Measurements from ENCODE around the gene CEBPB.
"Not testable (repeated sequence)": the region's sequence is repeated elsewhere in the genome, so short reads cannot be mapped to it uniquely, and the experiment has no call there.

CEBPB gene

DNA sequence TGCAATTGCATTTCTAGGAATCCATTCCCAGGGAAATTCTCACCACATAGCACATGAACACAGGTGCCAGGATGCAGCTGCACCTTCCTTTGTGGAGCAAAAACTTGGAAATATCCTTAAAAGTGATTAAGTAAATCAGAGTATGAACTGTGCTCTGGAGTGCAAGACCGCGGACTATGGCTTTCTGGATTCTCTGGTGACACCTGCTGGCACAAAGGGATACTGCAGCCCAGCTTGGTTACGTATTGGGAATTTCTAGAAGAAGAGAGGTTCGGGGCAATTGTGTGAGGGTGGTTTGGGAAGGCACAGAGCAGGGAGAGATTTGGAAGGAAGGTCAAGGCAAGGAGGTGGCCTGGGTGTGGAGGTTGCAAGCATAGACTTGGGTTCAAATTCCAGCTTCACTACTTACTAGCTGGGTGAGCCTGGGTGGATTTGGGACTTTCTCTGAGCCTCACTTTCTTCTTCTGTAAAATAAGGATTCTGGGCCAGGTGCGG, 21.3 kb upstream of the CEBPB start:
- DNase-seq: peak in 46 of 56 donors; percentile 10 to 90 (median 52)

DNA sequence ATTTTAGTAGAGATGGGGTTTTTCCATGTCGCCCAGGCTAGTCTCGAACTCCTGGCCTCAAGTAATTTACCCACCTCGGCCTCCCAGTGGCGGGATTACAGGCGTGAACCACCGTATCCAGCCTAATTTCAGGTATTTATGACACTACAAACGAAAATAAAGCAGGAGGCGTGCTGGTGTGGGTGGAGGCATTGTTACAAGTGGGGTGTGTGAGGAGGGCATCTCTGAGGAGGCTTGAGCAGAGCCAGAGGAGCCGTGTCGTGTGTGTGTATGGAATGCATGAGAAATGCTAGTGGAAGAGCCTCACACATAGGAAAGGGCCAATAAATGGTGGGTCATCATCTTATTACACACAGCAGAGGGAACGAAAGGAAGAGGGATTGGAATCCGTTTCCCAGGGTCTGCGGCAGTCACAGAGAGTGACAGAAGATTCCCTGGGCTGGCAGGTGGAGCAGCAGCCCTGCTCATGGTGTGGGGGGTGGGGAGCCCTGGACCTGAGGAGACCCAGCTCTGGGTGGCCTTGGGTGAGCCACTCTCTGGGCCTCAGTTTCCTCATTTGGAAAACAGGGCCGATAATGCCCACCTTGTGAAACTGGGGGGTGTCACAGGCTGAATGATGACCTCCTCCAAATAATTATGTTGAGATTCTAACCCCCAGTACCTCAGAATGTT, 19.9 kb upstream of the CEBPB start:
- no peak for DNase-seq

DNA sequence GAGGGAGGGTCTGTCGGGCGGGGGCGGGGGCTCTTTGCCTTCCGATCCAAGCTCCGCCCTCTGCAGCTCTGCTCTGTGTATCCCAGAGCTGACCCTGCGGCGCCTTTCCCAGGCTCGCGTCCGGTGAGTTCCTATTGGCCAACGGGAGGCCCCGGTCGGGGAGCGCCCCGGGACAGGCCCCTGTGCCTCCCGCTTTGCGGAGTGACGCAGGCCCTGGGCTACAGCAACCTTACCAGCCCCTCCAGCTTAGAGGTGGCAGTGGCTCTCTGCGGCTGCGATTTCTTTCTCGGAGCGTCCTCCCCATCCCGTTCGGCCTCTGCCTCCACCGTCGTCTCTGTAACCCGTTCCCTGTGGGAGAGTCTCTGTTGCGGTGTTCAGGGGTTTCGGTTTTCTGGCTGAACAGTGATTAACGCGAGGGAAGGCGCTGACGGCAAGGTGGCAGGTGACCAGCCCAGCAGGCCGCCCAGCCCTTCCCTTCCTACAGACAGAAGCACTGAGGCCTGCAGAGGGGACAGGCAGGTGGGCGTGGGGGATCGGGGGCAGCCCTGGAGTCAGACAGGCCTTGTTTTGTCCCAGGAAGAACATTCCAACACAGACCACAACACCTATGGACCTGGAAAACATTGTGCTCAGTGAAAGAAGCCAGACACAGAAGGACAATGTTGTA, 18.1 kb upstream of the CEBPB start:
- DNase-seq: peak in 28 of 56 donors; percentile 5 to 83 (median 27)

DNA sequence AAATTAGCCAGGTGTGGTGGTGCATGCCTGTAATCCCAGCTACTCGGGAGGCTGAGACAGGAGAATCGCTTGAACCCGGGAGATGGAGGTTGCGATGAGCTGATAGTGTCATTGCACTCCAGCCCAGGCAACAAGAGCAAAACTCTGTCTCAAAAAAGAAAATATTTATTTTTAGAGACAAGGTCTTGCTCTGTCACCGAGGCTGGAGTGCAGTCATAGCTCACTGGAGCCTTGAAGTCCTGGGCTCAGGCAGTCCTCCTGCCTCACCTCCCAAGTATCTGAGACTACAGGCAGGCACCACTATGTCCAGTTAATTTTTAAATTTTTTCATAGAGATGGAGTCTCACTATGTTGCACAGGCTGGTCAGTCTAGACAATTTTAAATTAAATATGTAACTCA, 16.2 kb upstream of the CEBPB start:
- DNase-seq: no peak

DNA sequence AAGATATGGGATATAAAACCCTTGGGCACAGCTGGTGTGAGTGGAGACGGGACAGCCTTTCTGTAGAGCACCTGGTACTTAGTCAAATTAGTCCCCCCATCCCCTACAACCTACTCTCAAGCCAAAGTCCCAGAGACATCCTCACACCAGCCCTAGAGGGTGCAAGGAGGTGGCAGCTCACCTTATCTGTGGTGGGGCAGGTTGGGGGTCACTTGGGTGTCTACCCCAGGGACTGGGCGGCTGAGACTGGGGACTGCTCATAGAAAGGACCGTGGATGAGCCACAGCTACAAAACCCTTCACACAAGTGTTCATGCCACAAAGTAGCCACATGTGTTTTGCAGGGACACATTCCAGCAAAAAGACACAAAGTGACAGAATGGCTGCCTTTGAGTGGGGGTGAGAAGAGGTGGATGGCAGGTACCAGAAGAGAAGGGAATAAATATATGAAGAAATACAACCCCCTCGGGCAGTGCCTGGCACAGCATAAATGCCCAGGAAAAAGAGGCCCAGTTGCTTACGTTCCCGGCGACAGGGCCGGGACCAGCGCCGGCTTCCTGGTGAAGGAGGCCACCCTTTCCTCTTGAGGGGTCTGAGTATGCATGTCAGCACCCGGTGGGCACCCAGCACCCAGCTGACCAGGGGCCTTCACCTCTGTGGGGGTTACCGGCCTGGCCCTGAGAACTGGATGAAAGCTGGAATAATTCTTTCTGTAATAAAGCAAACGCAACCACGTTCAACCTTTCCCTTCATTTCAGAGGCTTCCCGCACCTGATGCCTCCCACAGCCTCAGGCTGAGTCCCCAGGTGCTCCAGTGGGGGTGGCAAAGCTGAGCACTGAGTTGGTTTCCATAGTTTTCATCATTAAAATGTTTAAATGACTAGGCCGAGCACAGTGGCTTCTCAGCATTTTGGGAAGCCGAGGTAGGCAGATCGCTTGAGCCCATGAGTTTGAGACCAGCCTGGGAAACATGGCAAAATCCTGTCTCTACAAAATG, 14.4 kb upstream of the CEBPB start:
- no peak for DNase-seq

DNA sequence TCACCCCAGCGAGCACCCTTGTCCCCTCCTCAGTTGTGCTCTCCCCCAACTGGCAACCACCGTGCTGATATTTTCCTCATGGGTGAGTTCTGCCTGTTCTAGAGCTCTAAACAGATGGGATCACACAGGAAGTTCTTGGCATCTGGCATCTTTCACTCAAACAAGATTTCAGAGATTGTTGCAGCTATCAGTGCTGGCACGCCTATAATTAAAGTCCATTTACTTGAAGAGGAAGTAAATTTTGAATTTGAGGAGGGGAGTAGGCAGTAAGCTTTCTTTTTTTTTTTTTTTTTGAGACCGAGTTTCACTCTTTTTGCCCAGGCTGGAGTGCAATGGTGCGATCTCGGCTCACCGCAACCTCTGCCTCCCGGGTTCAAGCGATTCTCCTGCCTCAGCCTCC, 12.0 kb upstream of the CEBPB start:
- not testable (repeated sequence) for DNase-seq

DNA sequence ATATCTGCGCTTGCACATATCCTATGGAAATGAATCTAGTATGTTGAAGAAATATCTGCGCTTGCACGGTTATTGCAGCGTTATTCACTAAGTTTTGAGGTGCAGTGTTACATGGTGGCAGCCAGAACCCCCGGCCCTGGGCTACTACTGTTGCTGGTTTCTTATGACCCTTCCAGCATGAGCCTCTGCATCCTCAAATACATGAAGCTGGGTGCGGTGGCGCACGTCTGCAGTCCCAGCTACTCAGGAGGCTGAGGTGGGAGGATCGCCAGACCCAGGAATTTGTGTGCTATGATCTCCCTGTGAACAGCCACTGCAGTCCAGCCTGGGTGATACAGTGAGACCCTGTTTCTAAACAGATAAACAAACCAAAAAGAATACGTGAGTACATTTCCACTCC, 9.3 kb upstream of the CEBPB start:
- DNase-seq: no peak

DNA sequence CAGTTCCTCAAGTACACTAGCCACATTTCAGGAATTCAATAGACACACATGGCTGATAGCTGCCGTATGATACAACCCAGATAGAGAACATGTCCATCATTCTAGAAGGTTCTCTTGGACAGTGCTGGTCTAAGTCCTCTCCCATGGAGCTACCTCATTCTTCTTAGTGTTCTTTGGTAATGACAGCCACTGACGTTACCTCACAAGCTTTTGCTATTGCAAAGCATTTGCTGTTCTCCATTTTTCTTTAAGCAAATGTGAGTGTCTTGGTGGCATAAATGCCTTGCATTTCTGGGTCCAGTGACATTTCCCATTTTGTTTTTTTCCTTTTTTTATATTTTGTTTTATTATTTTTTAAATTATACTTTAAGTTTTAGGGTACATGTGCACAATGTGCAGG, 8.3 kb upstream of the CEBPB start:
- DNase-seq: no peak

DNA sequence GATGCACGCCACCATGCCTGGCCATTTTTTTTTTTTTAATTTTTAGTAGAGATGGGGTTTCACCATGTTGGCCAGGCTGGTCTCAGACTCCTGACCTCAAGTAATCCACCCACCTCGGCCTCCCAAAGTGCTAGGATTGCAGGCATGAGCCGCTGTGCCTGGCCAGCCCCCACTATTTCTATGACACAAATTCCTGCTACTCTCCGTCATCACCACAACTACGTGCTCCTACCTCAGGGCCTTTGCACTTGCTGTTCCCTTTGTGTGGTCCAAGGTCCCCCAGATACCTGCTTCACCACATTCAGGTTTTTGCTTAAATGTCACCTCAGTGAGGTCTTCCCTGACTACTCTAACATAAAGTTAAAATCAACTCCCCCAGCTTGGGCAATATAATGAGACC, 5.2 kb upstream of the CEBPB start:
- no peak for DNase-seq

DNA sequence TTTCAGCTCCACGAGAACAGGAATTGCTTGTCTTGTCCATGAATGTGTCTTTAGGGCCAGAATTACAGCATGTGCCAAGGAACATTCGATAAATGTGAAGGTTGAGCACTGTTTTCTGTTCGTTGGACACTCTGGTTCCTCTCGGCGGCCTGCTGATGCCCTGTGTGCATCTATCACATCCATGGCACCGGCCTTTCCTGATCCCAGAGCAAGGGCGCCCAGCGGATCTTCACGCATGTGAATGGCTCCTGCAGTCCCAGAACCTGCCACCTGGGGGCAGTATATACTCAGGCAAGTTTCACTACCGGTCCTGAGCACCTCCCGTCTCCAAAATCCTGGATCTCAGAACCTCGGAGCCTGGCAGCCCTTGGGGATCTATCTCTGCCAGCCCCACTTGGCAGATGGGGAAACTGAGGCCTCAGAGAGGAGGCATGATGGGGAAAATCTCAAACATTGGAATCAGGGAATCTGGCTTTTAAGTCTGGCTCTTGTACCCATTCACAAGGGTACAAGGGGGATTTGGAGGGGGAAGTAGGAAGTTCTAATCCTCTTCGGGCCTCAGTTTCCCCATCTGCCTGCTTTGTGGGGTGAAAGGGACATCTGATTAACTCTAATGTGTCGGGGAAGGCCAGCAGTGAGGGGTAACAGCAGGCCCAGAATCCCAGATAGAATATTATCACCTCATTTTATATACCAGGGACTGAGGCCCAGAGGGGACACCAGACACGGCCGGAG, 4.3 kb upstream of the CEBPB start:
- DNase-seq: peak in 54 of 56 donors; percentile 37 to 98 (median 76)

DNA sequence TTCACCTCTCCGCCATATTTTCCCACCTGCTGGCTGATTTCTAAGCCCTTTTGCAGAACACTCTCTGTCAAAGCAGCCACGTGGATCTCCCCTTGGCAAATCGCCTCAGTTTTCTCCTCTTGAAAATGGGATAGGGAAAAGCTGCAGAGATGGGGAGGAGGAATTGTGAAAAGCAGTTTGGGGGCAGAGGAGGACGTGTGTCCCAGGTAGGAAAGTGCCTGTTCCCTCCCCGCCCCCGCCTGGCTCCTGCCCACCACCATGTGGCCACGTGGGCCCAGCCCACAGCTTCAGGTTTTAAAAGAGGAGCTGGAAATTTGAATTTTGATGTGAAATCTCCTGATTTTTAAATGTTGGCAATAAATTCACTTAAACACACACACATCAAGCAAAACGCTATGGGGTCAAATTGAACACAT, 3.6 kb upstream of the CEBPB start:
- DNase-seq: peak in 1 of 56 donors; percentile 24

DNA sequence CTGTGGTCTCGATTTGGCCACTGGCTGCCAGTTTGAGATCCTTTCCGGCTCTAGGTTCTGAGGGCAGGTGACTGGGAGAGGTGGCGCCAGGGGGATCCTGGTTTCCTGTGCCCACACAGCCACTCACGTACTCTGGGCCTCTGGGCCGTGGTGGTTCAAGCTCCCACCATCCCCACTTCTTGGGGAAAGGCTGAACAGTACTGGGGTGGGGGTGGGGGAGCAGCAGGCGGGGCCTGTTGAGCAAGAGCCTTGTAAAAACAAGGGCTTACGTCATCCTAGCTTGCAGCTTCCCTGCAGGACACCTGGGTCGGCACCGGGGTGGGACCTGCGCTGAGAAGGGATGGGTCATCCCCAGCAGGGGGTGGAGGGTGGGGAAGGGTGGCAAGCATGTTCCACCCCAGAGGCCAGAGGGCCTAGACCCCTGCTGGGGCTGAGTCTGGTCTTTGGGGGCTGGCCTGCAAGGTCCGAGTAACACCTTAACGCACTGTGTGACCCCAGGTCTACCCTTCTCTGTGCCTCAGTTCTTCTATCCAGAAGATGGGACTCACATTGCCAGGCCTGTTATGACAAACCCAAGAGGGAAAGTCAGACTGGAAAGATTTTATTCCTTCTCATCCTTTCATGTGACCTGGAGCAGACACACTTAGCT, 3.1 kb upstream of the CEBPB start:
- DNase-seq: peak in 2 of 56 donors; percentile 9 to 22

DNA sequence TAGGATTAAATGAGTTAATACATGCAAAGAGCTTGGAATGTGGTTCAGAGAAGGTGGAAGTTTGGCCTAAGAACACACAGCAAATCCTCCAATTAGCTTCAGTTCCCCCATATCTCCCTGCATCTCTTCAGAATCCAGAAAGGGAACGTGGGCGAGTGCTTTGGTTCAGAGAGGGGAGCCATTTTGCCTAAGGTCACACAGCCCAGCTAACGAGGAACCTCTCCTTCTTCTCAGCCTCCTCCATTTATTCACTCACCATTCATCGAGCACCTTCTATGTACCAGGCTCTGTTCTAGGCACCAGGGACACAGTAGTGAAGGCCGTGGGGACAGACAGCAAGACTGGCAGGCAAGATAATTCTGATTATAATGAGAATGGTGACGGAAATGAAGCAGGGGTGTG, 2.3 kb upstream of the CEBPB start:
- DNase-seq: no peak

DNA sequence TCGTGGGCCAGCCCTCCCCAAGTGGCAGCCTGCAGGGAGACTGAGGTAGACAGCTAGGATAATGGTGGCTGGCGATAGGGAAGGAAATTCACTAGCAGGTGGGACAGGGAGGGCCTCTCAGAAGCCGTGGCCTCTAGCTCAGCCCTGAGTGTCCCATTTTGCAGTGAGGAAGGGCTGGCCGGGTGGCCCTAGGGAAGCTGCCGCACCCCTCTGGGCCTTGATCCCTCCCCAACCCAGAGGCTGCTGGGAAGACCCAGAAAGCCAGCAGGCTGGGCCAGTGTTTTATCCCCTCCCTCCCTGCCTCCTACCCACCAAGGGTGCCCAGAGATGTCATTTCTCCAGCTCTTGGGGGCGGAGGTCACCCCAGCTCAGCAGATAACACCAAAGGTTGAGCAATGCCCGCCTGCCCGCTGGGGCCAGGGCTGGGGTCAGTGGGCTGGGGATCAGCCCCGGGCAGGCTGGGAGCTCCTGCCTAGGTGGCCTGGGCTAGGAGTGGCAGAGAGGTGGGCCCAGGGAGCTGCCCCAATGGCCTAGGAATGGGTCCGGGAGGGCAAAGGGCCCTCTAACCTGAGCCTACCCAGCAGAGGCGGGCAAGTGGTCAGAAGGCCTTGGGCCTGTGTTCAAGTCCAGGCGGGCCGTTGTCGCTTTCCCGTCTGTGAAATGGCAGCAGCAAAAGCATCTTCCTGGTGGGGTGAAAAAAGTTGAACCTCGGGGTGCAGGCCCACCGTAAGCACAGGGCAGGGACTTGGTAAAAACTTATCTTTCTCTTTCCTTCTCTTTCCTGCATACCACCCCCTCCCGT, 1.6 kb upstream of the CEBPB start:
- DNase-seq: no peak

DNA sequence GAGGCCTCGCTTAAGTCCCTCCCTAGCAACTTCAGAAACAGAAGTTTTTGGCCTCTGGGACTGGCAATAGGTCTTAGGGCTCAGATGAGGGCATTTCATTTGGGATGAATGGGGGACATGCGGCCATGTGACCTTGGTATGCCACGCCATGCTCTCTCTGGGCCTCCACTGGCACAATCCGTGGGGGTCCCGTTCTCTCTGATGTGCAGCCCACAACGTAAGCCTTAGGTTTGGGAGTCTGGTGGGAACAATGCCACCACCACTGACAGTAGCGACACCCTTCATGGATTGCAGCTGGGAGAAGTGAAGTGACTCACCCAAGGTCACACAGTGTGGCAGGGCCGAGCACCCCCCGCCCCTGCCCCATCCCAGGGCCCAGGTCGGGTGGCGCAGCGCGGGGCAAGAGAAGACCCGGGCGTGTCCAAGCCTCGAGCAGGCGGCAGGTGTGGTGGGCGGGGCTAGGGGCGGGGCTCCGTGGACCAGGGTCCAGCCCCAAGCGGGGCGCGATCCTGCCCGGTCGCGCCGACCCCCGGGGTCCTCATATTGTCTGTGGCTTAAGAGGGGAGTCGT, 864 bp upstream of the CEBPB start:
- DNase-seq: peak in 2 of 56 donors; percentile 9 to 42

DNA sequence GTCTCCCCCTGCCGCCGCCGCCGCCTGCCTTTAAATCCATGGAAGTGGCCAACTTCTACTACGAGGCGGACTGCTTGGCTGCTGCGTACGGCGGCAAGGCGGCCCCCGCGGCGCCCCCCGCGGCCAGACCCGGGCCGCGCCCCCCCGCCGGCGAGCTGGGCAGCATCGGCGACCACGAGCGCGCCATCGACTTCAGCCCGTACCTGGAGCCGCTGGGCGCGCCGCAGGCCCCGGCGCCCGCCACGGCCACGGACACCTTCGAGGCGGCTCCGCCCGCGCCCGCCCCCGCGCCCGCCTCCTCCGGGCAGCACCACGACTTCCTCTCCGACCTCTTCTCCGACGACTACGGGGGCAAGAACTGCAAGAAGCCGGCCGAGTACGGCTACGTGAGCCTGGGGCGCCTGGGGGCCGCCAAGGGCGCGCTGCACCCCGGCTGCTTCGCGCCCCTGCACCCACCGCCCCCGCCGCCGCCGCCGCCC, 474 bp downstream of the CEBPB start:
- peak in 10 of 56 donors; percentile 31 to 58 (median 46) for DNase-seq

DNA sequence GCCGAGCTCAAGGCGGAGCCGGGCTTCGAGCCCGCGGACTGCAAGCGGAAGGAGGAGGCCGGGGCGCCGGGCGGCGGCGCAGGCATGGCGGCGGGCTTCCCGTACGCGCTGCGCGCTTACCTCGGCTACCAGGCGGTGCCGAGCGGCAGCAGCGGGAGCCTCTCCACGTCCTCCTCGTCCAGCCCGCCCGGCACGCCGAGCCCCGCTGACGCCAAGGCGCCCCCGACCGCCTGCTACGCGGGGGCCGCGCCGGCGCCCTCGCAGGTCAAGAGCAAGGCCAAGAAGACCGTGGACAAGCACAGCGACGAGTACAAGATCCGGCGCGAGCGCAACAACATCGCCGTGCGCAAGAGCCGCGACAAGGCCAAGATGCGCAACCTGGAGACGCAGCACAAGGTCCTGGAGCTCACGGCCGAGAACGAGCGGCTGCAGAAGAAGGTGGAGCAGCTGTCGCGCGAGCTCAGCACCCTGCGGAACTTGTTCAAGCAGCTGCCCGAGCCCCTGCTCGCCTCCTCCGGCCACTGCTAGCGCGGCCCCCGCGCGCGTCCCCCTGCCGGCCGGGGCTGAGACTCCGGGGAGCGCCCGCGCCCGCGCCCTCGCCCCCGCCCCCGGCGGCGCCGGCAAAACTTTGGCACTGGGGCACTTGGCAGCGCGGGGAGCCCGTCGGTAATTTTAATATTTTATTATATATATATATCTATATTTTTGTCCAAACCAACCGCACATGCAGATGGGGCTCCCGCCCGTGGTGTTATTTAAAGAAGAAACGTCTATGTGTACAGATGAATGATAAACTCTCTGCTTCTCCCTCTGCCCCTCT, 1.1 kb downstream of the CEBPB start:
- peak in 12 of 56 donors; percentile 15 to 64 (median 44) for DNase-seq

Data from amygdala (tissue), 56 donors.